Hepatocyte (in vitro differentiated cells): ENCODE data around the gene SYT1. TPM values are rescaled to one million over a fixed set of nuclear protein-coding genes. Genes with fewer than 3 reads are reported as not detected.

Experiments
- DNase-seq: peaks from one replicate; pipeline ENCODE4 v3.0.0-alpha.2; 2016; ENCODE audit warnings: low spot score
- H2AFZ ChIP-seq: fragments of 200-600 bp; sonication (generic); 2 replicates; pipeline ENCODE4 v1.6.0; 2016; ENCODE audit warnings: antibody characterized with exemption, mild to moderate bottlenecking
- H3K27ac ChIP-seq: fragments of 200-600 bp; sonication (generic); 2 replicates; pipeline ENCODE4 v1.5.1; 2016; ENCODE audit warnings: mild to moderate bottlenecking
- H3K27me3 ChIP-seq: fragments of 200-600 bp; sonication (generic); 2 replicates; pipeline ENCODE4 v1.6.1; 2016
- H3K36me3 ChIP-seq: fragments of 200-600 bp; sonication (generic); replicated peaks from 2 replicates; pipeline ENCODE4 v1.5.1; 2016; ENCODE audit warnings: low read depth; ENCODE audit not compliant: insufficient read depth
- H3K4me1 ChIP-seq: fragments of 200-600 bp; sonication (generic); 2 replicates; pipeline ENCODE4 v1.5.1; 2016; ENCODE audit warnings: mild to moderate bottlenecking, moderate library complexity; ENCODE audit not compliant: insufficient read depth
- H3K4me2 ChIP-seq: fragments of 200-600 bp; sonication (generic); 2 replicates; pipeline ENCODE4 v1.6.0; 2016
- H3K4me3 ChIP-seq: fragments of 200-600 bp; sonication (generic); 2 replicates; pipeline ENCODE4 v1.5.1; 2016; ENCODE audit warnings: mild to moderate bottlenecking
- H3K79me2 ChIP-seq: fragments of 200-600 bp; sonication (generic); 2 replicates; pipeline ENCODE4 v1.6.0; 2017; ENCODE audit warnings: mild to moderate bottlenecking
- H3K9me2 ChIP-seq: fragments of 200-600 bp; sonication (generic); replicated peaks from 2 replicates; pipeline ENCODE4 v1.6.0; 2017; ENCODE audit warnings: mild to moderate bottlenecking; ENCODE audit not compliant: insufficient read depth
- H3K9me3 ChIP-seq: fragments of 200-600 bp; sonication (generic); 2 replicates; pipeline ENCODE4 v1.5.1; 2016; ENCODE audit warnings: low read depth, mild to moderate bottlenecking
- H4K20me1 ChIP-seq: fragments of 200-600 bp; sonication (generic); 2 replicates; pipeline ENCODE4 v1.6.0; 2016; ENCODE audit warnings: mild to moderate bottlenecking; ENCODE audit not compliant: insufficient read depth, poor library complexity, severe bottlenecking
- CTCF ChIP-seq: fragments of 200-600 bp; sonication (generic); IDR thresholded peaks from 2 replicates; pipeline ENCODE4 v1.5.1; 2016; ENCODE audit warnings: antibody characterized with exemption, mild to moderate bottlenecking; ENCODE audit not compliant: poor library complexity
- EZH2 ChIP-seq: fragments of 200-600 bp; sonication (generic); IDR thresholded peaks from 2 replicates; pipeline ENCODE4 v1.6.1; 2016; ENCODE audit warnings: antibody characterized with exemption, mild to moderate bottlenecking, borderline replicate concordance
- EZH2phosphoT487 ChIP-seq: fragments of 200-600 bp; sonication (generic); IDR thresholded peaks from one replicate; pipeline ENCODE4 v1.6.1; 2018; ENCODE audit warnings: antibody characterized with exemption, mild to moderate bottlenecking, low read depth, moderate library complexity; ENCODE audit not compliant: unreplicated experiment, severe bottlenecking
- WGBS: methylation state at CpG from one replicate; pipeline ENCODE4 v1.1.6; 2016; ENCODE audit warnings: low lambda C conversion rate; ENCODE audit errors: missing lambda C conversion rate; 5-methylcytosine and 5-hydroxymethylcytosine counted together
- polyA plus RNA-seq: library from polyadenylated mRNA; unstranded; fragments of >200 nt; fragmentation: Nextera tagmentation; extraction: Ambion mirVana; gene quantifications from 2 replicates; pipeline ENCODE4 v1.2.1, GENCODE V29; 2016
- total RNA-seq: library from RNA; depleted of rRNA; stranded (reverse); fragments of >200 nt; gene quantifications from 2 replicates; pipeline ENCODE4 v1.2.3, GENCODE V29; 2014

Gene SYT1
- total and polyA plus RNA-seq, 2 experiments from 2014 or later, result 1.3 to 2.5 TPM

- Histone ChIP-seq H3K36me3 (no peaks in the 10 kb centered on the region), H3K9me2 (no peaks in the 10 kb centered on the region), H3K9me3 (no peaks in the 10 kb centered on the region), H3K4me2 (no peak overlapping the region), H3K27me3 (no peaks in the 10 kb centered on the region), H3K27ac (no peak overlapping the region), H2AFZ (no peak overlapping the region), H4K20me1 (no peaks in the 10 kb centered on the region), H3K4me3 (no peak overlapping the region), H3K79me2 (no peaks in the 10 kb centered on the region), H3K4me1 (peaks cover under 1% of the 10 kb centered on the region)
- 74% methylated on average over 3 of the region's 3 CpGs for WGBS
- no peak for DNase-seq
- TF ChIP-seq CTCF (no peak), EZH2 (no peak), EZH2phosphoT487 (no peak)
Measured at GRCh38 chr12:79162147-79162772, 297.7 kb downstream of the SYT1 start.

GRCh38 chr12:79162948-79163347 is 298.4 kb downstream of the SYT1 start:
- Histone ChIP-seq H4K20me1 (no peaks in the 10 kb centered on the region), H3K27me3 (no peaks in the 10 kb centered on the region), H3K27ac (no peak overlapping the region), H3K9me3 (no peaks in the 10 kb centered on the region), H3K4me1 (no peaks in the 10 kb centered on the region), H3K4me3 (no peak overlapping the region), H3K36me3 (no peaks in the 10 kb centered on the region), H3K4me2 (no peak overlapping the region), H3K9me2 (no peaks in the 10 kb centered on the region), H3K79me2 (no peaks in the 10 kb centered on the region), H2AFZ (no peak overlapping the region)
- WGBS, result 63% methylated on average over 1 of the region's 1 CpG
- TF ChIP-seq EZH2, result no peak
- no peak for TF ChIP-seq EZH2phosphoT487
- TF ChIP-seq CTCF, result no peak
- DNase-seq, result no peak

GRCh38 chr12:79164890-79165289 is 300.3 kb downstream of the SYT1 start:
- TF ChIP-seq EZH2, result no peak
- TF ChIP-seq CTCF, result no peak
- no peak for TF ChIP-seq EZH2phosphoT487

More at GRCh38 chr12:79164890-79165289, 300.3 kb downstream of the SYT1 start:
- 86% methylated on average over 2 of the region's 2 CpGs for WGBS
- no peak overlapping the region for H3K27ac ChIP-seq
- no peak overlapping the region for H3K4me3 ChIP-seq
- no peaks in the 10 kb centered on the region for H4K20me1 ChIP-seq
- H3K79me2 ChIP-seq, result no peaks in the 10 kb centered on the region
- no peak for DNase-seq
- H2AFZ ChIP-seq, result no peak overlapping the region
- no peaks in the 10 kb centered on the region for H3K9me3 ChIP-seq
- H3K9me2 ChIP-seq, result no peaks in the 10 kb centered on the region
- no peaks in the 10 kb centered on the region for H3K27me3 ChIP-seq
- H3K4me2 ChIP-seq, result no peak overlapping the region
- no peaks in the 10 kb centered on the region for H3K36me3 ChIP-seq
- H3K4me1 ChIP-seq, result no peaks in the 10 kb centered on the region
